Measurements from ENCODE around the gene NADSYN1.
"Not testable (repeated sequence)": the region's sequence is repeated elsewhere in the genome, so short reads cannot be mapped to it uniquely, and the experiment has no call there.

The NADSYN1 gene

DNA sequence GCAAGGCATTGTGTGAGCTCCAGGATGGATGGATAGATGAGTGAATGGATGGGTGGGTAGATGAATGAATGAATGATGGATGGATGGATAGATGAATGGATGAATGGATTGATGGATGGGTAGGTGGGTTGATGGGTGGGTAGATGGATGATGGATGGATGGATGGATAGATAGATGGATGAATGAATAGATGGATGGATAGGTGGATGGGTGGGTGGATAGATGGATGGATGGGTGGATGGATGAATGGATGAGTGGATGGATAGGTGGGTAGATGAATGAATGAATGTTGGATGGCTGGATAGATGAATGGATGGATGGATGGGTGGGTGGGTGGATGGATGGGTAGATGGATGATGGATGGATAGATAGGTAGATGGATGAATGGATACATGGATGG lies 38.4 kb upstream of the NADSYN1 start:
- no peak overlapping the region for H3K4me3 ChIP-seq (replicated peaks in 1 of 2; ENCODE audit: low read depth in 2 of 2, low read length in 2 of 2)
- DNase-seq (ENCODE audit: low read depth in 2 of 2): no peak

DNA sequence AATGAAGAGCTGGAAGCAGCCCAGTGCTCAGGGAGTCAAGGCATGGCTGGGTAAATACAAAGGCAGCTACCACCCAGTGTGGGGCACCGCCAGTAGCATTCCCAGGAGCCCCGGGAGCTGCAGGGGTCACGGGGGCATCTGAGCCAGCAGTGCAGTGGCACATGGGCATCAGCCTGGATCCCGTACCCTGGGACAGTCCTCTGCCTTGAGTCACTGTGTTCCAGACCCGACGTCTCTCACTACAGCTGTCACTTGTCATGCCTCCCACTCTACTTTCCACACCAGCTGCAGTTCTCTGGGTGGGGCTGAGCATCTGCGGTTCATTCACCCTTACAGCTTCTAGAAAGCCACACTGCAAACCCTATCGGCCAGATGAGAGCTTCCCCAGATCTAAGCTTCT lies 34.4 kb upstream of the NADSYN1 start:
- no peak overlapping the region for H3K4me3 ChIP-seq (replicated peaks in 1 of 2; ENCODE audit: low read depth in 2 of 2, low read length in 2 of 2)
- DNase-seq (ENCODE audit: low read depth in 2 of 2): no peak

More for the DNA sequence above, 38.4 kb upstream of the NADSYN1 start:
- TF ChIP-seq, protein P1, sequence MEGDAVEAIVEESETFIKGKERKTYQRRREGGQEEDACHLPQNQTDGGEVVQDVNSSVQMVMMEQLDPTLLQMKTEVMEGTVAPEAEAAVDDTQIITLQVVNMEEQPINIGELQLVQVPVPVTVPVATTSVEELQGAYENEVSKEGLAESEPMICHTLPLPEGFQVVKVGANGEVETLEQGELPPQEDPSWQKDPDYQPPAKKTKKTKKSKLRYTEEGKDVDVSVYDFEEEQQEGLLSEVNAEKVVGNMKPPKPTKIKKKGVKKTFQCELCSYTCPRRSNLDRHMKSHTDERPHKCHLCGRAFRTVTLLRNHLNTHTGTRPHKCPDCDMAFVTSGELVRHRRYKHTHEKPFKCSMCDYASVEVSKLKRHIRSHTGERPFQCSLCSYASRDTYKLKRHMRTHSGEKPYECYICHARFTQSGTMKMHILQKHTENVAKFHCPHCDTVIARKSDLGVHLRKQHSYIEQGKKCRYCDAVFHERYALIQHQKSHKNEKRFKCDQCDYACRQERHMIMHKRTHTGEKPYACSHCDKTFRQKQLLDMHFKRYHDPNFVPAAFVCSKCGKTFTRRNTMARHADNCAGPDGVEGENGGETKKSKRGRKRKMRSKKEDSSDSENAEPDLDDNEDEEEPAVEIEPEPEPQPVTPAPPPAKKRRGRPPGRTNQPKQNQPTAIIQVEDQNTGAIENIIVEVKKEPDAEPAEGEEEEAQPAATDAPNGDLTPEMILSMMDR (IDR thresholded peaks at IDR 0.05; ENCODE audit: low read depth, low read length): no peak

DNA sequence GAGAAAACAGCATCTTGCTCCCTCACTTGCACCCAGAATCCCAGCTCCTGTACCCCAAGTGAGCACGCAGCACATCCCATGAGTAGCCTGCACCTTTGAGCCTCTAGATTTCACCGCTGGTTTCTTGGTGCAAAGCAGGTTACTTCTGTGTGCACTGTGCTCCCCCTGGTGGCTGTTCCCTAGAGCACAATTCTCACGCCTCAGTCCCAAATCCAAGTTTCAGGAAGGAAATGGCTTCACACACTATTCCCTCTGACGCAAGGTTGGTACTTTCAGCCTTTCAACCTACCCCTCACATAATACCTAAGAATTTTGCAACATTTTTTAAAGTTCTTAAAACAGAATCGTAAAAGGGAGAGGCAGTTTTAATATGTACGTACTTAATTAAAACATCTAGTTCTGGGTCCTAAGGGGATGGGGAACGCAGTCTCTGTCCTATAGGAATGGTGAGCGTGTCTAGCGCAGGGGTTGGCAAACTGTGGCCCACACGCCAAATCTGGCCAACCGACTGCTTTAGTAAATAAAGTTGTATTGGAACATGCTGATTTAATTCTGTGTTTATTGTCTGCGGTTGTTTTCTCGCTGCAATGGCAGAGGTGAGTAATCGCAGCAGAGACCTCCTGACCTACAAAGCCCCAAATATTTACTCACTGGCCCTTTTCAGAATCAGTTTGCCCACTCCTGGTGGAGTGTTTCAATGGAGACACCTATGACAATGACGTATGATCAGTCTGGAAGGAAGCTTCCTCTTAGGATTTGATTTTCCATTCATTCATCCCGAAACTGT lies 32.4 kb upstream of the NADSYN1 start:
- H3K4me3 ChIP-seq (replicated peaks in 1 of 2; ENCODE audit: low read depth in 2 of 2, low read length in 2 of 2): no peak overlapping the region
- peak; percentile 68 to 70 for DNase-seq (ENCODE audit: low read depth in 2 of 2)
- TF ChIP-seq, protein P1 (IDR thresholded peaks at IDR 0.05; ENCODE audit: low read depth, low read length): peak; percentile 77

More for the DNA sequence above, 34.4 kb upstream of the NADSYN1 start:
- TF ChIP-seq, protein P1 (IDR thresholded peaks at IDR 0.05; ENCODE audit: low read depth, low read length): no peak

DNA sequence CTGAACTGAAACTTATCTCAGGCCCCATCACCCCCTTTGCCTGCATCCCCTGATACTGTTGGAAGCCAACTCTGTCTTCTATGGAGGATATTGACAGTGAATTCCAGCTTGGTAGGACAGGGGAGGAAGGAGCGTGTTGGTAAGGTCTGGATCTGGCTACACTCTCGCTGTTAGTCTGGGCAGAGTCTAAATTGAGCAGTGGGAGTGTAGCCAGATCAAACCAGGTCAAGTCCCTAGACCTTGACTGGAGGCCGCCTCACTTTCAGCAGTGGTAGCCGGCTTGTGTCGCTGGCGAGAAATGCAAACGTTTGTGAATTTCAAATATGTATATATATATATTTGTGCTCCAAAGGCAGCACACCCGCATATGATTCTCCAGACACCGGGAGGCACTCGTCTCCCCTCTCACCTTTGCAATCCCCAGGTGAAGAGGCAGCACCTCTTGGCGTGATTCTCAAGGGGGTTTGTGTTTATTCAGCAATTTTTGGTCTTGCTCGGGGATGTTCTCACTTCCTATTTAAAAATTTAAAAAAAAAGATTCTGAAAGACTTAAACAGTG lies 31.5 kb upstream of the NADSYN1 start:
- no peak overlapping the region for H3K4me3 ChIP-seq (replicated peaks in 1 of 2; ENCODE audit: low read depth in 2 of 2, low read length in 2 of 2)
- TF ChIP-seq, protein P1 (IDR thresholded peaks at IDR 0.05; ENCODE audit: low read depth, low read length): no peak
- no peak for DNase-seq (ENCODE audit: low read depth in 2 of 2)

DNA sequence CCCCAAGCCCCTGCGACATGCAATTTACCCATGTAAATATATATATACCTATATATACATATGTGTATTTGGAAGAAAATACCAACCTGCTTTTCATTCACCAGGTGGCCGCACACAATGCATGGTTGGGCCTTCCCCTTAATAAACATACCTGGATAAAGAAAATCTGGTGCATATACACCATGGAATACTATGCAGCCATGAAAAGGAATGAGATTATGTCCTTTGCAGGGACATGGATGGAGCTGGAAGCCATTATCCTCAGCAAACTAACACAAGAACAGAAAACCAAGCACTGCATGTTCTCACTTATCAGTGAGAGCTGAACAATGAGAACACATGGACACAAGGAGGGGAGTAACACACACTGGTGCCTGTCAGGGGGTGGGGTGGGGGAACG lies 30.7 kb upstream of the NADSYN1 start:
- DNase-seq (ENCODE audit: low read depth in 2 of 2); H3K4me3 ChIP-seq (replicated peaks in 1 of 2; ENCODE audit: low read depth in 2 of 2, low read length in 2 of 2): not testable (repeated sequence)

DNA sequence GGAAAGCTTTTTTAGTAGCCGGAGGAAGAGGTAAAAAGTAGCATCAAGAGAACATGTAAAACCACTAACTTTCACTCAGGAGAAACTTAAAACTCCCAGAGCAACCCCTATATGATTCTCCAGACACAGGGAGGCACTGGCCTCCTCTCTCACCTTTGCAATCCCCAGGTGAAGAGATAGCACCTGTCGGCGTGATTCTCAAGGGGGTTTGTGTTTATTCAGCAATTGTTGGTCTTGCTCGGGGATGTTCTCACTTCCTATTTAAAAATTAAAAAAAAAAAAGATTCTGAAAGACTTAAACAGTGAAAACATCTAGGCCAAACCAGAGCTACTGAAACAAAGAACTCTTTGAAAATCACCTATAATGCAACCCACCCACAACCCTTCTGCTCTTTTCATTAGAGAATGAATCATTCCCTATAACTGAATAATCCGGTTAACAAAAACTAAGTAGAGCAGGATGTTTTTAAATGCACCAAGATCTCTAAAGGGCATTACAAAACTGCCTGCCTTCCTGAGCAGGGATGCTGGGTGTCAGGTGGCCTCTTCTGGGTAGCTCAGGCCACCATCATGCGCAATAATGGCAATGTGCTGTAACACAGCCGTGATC lies 29.7 kb upstream of the NADSYN1 start:
- no peak overlapping the region for H3K4me3 ChIP-seq (replicated peaks in 1 of 2; ENCODE audit: low read depth in 2 of 2, low read length in 2 of 2)
- TF ChIP-seq, protein P1 (IDR thresholded peaks at IDR 0.05; ENCODE audit: low read depth, low read length): no peak
- DNase-seq (ENCODE audit: low read depth in 2 of 2): no peak

DNA sequence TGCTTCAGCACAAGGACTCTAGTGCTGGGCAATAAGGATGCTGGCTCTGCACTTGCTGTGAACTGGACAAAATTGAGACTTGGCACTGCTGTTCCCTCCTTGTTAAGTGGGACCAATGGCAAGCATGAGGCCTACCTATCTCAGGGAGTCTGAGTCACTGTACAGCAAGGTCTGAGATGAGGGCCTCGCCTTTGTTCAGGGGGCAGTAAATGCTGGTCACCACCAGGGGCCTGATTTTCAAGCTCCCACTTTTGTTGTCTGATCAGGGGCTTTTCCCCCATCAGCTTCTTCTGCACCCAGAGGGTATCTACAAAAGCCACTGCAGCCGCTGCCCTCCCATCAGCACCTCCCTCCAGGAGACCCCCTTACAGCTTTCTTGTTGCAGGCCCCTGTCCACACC lies 27.6 kb upstream of the NADSYN1 start:
- no peak for DNase-seq (ENCODE audit: low read depth in 2 of 2)
- TF ChIP-seq, protein P1 (IDR thresholded peaks at IDR 0.05; ENCODE audit: low read depth, low read length): no peak
- H3K4me3 ChIP-seq (replicated peaks in 1 of 2; ENCODE audit: low read depth in 2 of 2, low read length in 2 of 2): no peak overlapping the region

Measured in cardiac fibroblast (primary cell).